Heart left ventricle (tissue), 16 donors: ENCODE data around the gene CLSTN2. TPM values are rescaled to one million over a fixed set of nuclear protein-coding genes. Genes with fewer than 3 reads are reported as not detected.

Experiments used
- ATAC-seq, 4 donors: fragments of 200-7000 bp; cut with Tn5 transposase; one replicate each; pipeline ENCODE4 v1.9.1; 2020 to 2022; ENCODE audit warnings: moderate library complexity in 4 of 4, mild to moderate bottlenecking in 3 of 4, moderate number of reproducible peaks in 1 of 4
- DNase-seq, 5 donors: peaks; one replicate each; pipeline ENCODE4 v3.0.0-alpha.2; 2020
- H3K27ac ChIP-seq, 12 donors: fragments of 200-600 bp; sonication (generic) in 4 of 12; one replicate each; pipeline versions ENCODE4 v1.5.0 to v1.8.0; 2016 to 2022; ENCODE audit warnings: mild to moderate bottlenecking in 2 of 12
- H3K27me3 ChIP-seq, 9 donors: fragments of 200-600 bp; sonication (generic) in 2 of 9; one replicate each; pipeline versions ENCODE4 v1.5.1 to v1.8.0; 2016 to 2022; ENCODE audit warnings: mild to moderate bottlenecking in 3 of 9
- H3K36me3 ChIP-seq, 9 donors: fragments of 200-600 bp; sonication (generic) in 2 of 9; one replicate each; pipeline versions ENCODE4 v1.5.0 to v1.8.0; 2018 to 2022; ENCODE audit warnings: mild to moderate bottlenecking in 2 of 9
- H3K4me1 ChIP-seq, 12 donors: fragments of 200-600 bp; sonication (generic) in 4 of 12; one replicate each; pipeline versions ENCODE4 v1.5.0 to v1.8.0; 2016 to 2022; ENCODE audit warnings: mild to moderate bottlenecking in 3 of 12
- H3K4me3 ChIP-seq, 12 donors: fragments of 200-600 bp; sonication (generic) in 4 of 12; one replicate each; pipeline versions ENCODE4 v1.5.0 to v1.8.0; 2017 to 2022; ENCODE audit warnings: mild to moderate bottlenecking in 9 of 12, moderate library complexity in 4 of 12
- H3K9me3 ChIP-seq, 12 donors: fragments of 200-600 bp; sonication (generic) in 4 of 12; one replicate each; pipeline versions ENCODE4 v1.5.0 to v1.8.0; 2016 to 2022; ENCODE audit warnings: mild to moderate bottlenecking in 1 of 12
- CTCF ChIP-seq, 12 donors: fragments of 200-600 bp; sonication (generic) in 4 of 12; IDR thresholded peaks; one replicate each; pipeline versions ENCODE4 v1.5.0 to v1.8.0; 2018 to 2022; ENCODE audit warnings: antibody characterized with exemption in 12 of 12, mild to moderate bottlenecking in 5 of 12
- POLR2A ChIP-seq, 2 donors: fragments of 450-650 bp; IDR thresholded peaks; one replicate each; pipeline ENCODE4 v1.6.1; 2017; ENCODE audit warnings: antibody characterized with exemption in 2 of 2, mild to moderate bottlenecking in 2 of 2, moderate library complexity in 2 of 2
- WGBS, 4 donors: extraction: QIAGEN DNeasy Blood & Tissue Kit in 2 of 4; methylation state at CpG; one replicate each; pipeline versions ENCODE4 v1.1.5 to v1.1.7; 2013 to 2018; 5-methylcytosine and 5-hydroxymethylcytosine counted together
- intact Hi-C, 10 donors: fragments of 100-400 bp; cut with DNase I; formaldehyde crosslinking; loops; one replicate each; pipeline versions ENCODE4 v1.11.1 to v1.14.2; 2022
- polyA plus RNA-seq, 2 donors: library from polyadenylated mRNA; stranded (reverse); fragments of 200-250 nt; gene quantifications; one replicate each; pipeline ENCODE4 v1.2.3, GENCODE V29; 2013
- total RNA-seq, 9 donors: library from RNA; depleted of rRNA in 2 of 9; stranded (reverse); fragments of >200 nt in 2 of 9; fragmentation: NEBNext Ultra II Directional in 3 of 9; extraction: Animal tissue kit (Norgen Biotek cat#: 25700) in 3 of 9; gene quantifications; one replicate each; pipeline versions ENCODE4 v1.1.0 to v1.2.4, GENCODE V29; 2016 to 2023
- donor health status: ischemic (EF 13 %, LVEDD 7.1; RV severe dilation, severe dysfunction).
- donor health status: healthy with polysubstance abuse.
- donor health status: DM: no; HTN: yes; CAD: no.
- donor health status: DM: no; HTN: no; CAD: no.
- donor health status: ischemic (EF 25% LVEDD 6.9; RV normal size, moderate dysfunction).
- donor health status: ischemic (EF 25% LVEDD 5.7; RV mildly dilated, moderate dysfunction).
- donor health status: healthy.
- donor health status: DM: yes; HTN: yes; CAD: no.
- donor health status: ischemic (EF 35%, LVEDD 5.7; RV mildly dilated, moderate dysfunction).
- donor health status: nonischemic (EF 11% LVEDD 7.7; RV severe dilation, severe dysfunction).
- donor health status: DM: yes; HTN: yes; CAD: no.
- donor health status: PGD.
- donor health status: ischemic (EF 29% LVEDD 5.4; RV normal size, mild dysfunction).
- donor health status: nonischemic (EF 23%, LVEDD 6.1; RV moderate dilation, normal function).

The CLSTN2 gene
- total and polyA plus RNA-seq, 11 donors = 0.69 to 7.6 (median 3.9) TPM

GRCh38 chr3:140076552-140076951 is 141.6 kb downstream of the CLSTN2 start:
- no peaks in the 10 kb centered on the region for H3K9me3 ChIP-seq

GRCh38 chr3:140077406-140077805 is 142.4 kb downstream of the CLSTN2 start:
- 87 to 90% (median 88%) methylated on average over 3 of the region's 3 CpGs for WGBS, 4 donors
- Histone ChIP-seq H3K27ac (no peak overlapping the region), H3K27me3 (no peaks in the 10 kb centered on the region), H3K4me1 (no peaks in the 10 kb centered on the region), H3K4me3 (no peak overlapping the region), H3K36me3 (no peaks in the 10 kb centered on the region), H3K9me3 (no peaks in the 10 kb centered on the region)
- no peak for TF ChIP-seq POLR2A (IDR thresholded peaks at IDR 0.05)
- TF ChIP-seq CTCF (IDR thresholded peaks at IDR 0.05) = no peak
- intact Hi-C loops = no loop called here
- ATAC-seq = no peak
- no peak for DNase-seq

More at GRCh38 chr3:140076552-140076951, 141.6 kb downstream of the CLSTN2 start:
- H3K4me1 ChIP-seq = no peaks in the 10 kb centered on the region
- no peak overlapping the region for H3K4me3 ChIP-seq
- no peak overlapping the region for H3K27ac ChIP-seq
- no peak for DNase-seq
- ATAC-seq = no peak
- no peaks in the 10 kb centered on the region for H3K36me3 ChIP-seq
- TF ChIP-seq POLR2A (IDR thresholded peaks at IDR 0.05) (no peak), CTCF (IDR thresholded peaks at IDR 0.05) (no peak)
- H3K27me3 ChIP-seq = no peaks in the 10 kb centered on the region
- 68 to 84% (median 76%) methylated on average over 3 of the region's 3 CpGs for WGBS, 4 donors
- intact Hi-C loops = no loop called here

GRCh38 chr3:140078343-140078742 is 143.4 kb downstream of the CLSTN2 start:
- intact Hi-C loops = no loop called here
- Histone ChIP-seq H3K27ac (no peak overlapping the region), H3K9me3 (no peaks in the 10 kb centered on the region), H3K4me1 (no peaks in the 10 kb centered on the region), H3K36me3 (no peaks in the 10 kb centered on the region), H3K4me3 (no peak overlapping the region), H3K27me3 (no peaks in the 10 kb centered on the region)
- TF ChIP-seq POLR2A (IDR thresholded peaks at IDR 0.05) (no peak), CTCF (IDR thresholded peaks at IDR 0.05) (no peak)
- DNase-seq (no peak), ATAC-seq (no peak)
- WGBS, 4 donors = 77 to 82% (median 79%) methylated on average over 4 of the region's 4 CpGs

- Histone ChIP-seq H3K4me1 (no peaks in the 10 kb centered on the region), H3K36me3 (no peaks in the 10 kb centered on the region), H3K9me3 (no peaks in the 10 kb centered on the region), H3K27me3 (peaks cover 0 to 3% (median 0%) of the 10 kb centered on the region in 9 donors), H3K27ac (no peak overlapping the region), H3K4me3 (no peak overlapping the region)
- DNase-seq = no peak
- WGBS, 4 donors = 82 to 100% (median 88%) methylated on average over 1 of the region's 1 CpG
- intact Hi-C loops = no loop called here
- no peak for TF ChIP-seq CTCF (IDR thresholded peaks at IDR 0.05)
- TF ChIP-seq POLR2A (IDR thresholded peaks at IDR 0.05) = no peak
- no peak for ATAC-seq
Measured at GRCh38 chr3:140078940-140079339, 144.0 kb downstream of the CLSTN2 start.
